Pancreas (tissue), 10 donors: ENCODE measurements around the gene FGF6. TPM values are rescaled to one million over a fixed set of nuclear protein-coding genes. Genes with fewer than 3 reads are reported as not detected.

Experiments used
- ATAC-seq, 4 donors: fragments of 200-7000 bp; cut with Tn5 transposase; one replicate each; pipeline versions ENCODE4 v1.8.0 to v1.9.1; 2020; ENCODE audit warnings: mild to moderate bottlenecking in 4 of 4, moderate library complexity in 4 of 4
- DNase-seq, 6 donors: peaks; one replicate each; pipeline ENCODE4 v3.0.0-alpha.2; 2020
- FAIRE-seq: peaks from 2 replicates; lab custom pipeline; 2012; peaks lifted over from hg19 to GRCh38; lab: Jason Lieb, UNC
- H3K27ac ChIP-seq, 4 donors: fragments of 200-600 bp; sonication (generic); 1 replicate in 3 of 4; 2 replicates in 1 of 4; pipeline versions ENCODE4 v1.5.0 to v1.8.0; 2020
- H3K27me3 ChIP-seq, 4 donors: fragments of 200-600 bp; one replicate each; pipeline ENCODE4 v1.8.0; 2021
- H3K36me3 ChIP-seq, 3 donors: fragments of 200-600 bp; sonication (generic) in 1 of 3; one replicate each; pipeline versions ENCODE4 v1.5.0 to v1.8.0; 2020 to 2021
- H3K4me1 ChIP-seq, 3 donors: fragments of 200-600 bp; one replicate each; pipeline ENCODE4 v1.8.0; 2021
- H3K4me3 ChIP-seq, 4 donors: fragments of 200-600 bp; sonication (generic) in 2 of 4; one replicate each; pipeline versions ENCODE4 v1.5.0 to v1.8.0; 2020 to 2021
- H3K9me3 ChIP-seq, 4 donors: fragments of 200-600 bp; one replicate each; pipeline ENCODE4 v1.8.0; 2021
- CTCF ChIP-seq, 4 donors: fragments of 200-600 bp; sonication (generic) in 3 of 4; IDR thresholded peaks; one replicate each; pipeline versions ENCODE4 v1.5.0 to v1.8.0; 2021; ENCODE audit warnings: antibody characterized with exemption in 4 of 4
- WGBS, 2 donors: extraction: QIAGEN DNeasy Blood & Tissue Kit; methylation state at CpG; one replicate each; pipeline ENCODE4 v1.1.7; 2013; 5-methylcytosine and 5-hydroxymethylcytosine counted together
- intact Hi-C, 3 donors: fragments of 100-400 bp; cut with DNase I; formaldehyde crosslinking; loops; one replicate each; pipeline versions ENCODE4 v1.11.1 to v1.14.2; 2022
- polyA plus RNA-seq, 2 donors: library from polyadenylated mRNA; stranded (reverse); fragments of 200-250 nt; gene quantifications; one replicate each; pipeline ENCODE4 v1.2.3, GENCODE V29; 2013
- total RNA-seq, 6 donors: library from RNA; stranded (reverse); fragmentation: NEBNext Ultra II Directional in 4 of 6; extraction: Animal tissue kit (Norgen Biotek cat#: 25700) in 4 of 6; gene quantifications; one replicate each; pipeline versions ENCODE4 v1.2.1 to v1.2.4, GENCODE V29; 2021 to 2023
- donor health status: healthy with polysubstance abuse.
- donor health status: DM: no; HTN: no; CAD: no; lungs with moderate emphysema.
- donor health status: DM: no; HTN: no; CAD: no.
- donor health status: control.
- donor health status: control.
- donor health status: Bipolar disorder and iron deficiency.
- donor health status: DM: yes; HTN: yes; CAD: no.
- donor health status: DM: no; HTN: no; CAD: no.
- donor health status: DM: no; HTN: no; CAD: no.
- donor health status: DM: yes; HTN: yes; CAD: no.

FGF6 gene
- total and polyA plus RNA-seq, 8 donors: not detected

- H3K9me3 ChIP-seq: no peaks in the 10 kb centered on the region
- no peak overlapping the region for H3K27ac ChIP-seq
- H3K36me3 ChIP-seq: no peaks in the 10 kb centered on the region
- H3K27me3 ChIP-seq: peaks cover 0 to 4% (median 0%) of the 10 kb centered on the region in 4 donors
- FAIRE-seq: no peak
- no peak for TF ChIP-seq CTCF (IDR thresholded peaks at IDR 0.05)
- H3K4me1 ChIP-seq: no peaks in the 10 kb centered on the region
- H3K4me3 ChIP-seq: no peak overlapping the region
- 64 to 66% methylated on average over 4 of the region's 4 CpGs for WGBS, 2 donors
- no peak for ATAC-seq
- no peak for DNase-seq
- intact Hi-C loops: no loop called here
These were observed 42.6 kb downstream of the FGF6 start for GRCh38 chr12:4402996-4403395.

GRCh38 chr12:4401117-4401516 is 44.5 kb downstream of the FGF6 start:
- Histone ChIP-seq H3K27me3 (peaks cover 0 to 4% (median 0%) of the 10 kb centered on the region in 4 donors), H3K9me3 (no peaks in the 10 kb centered on the region), H3K27ac (no peak overlapping the region), H3K4me1 (no peaks in the 10 kb centered on the region), H3K4me3 (no peak overlapping the region), H3K36me3 (no peaks in the 10 kb centered on the region)
- no peak for TF ChIP-seq CTCF (IDR thresholded peaks at IDR 0.05)
- FAIRE-seq: no peak
- intact Hi-C loops: no loop called here
- no peak for ATAC-seq
- 52 to 68% methylated on average over 3 of the region's 3 CpGs for WGBS, 2 donors
- DNase-seq: no peak

- no peak for DNase-seq
- ATAC-seq: no peak
- Histone ChIP-seq H3K9me3 (no peaks in the 10 kb centered on the region), H3K27ac (no peak overlapping the region), H3K4me3 (no peak overlapping the region), H3K27me3 (peaks cover 0 to 4% (median 0%) of the 10 kb centered on the region in 4 donors), H3K4me1 (no peaks in the 10 kb centered on the region), H3K36me3 (no peaks in the 10 kb centered on the region)
- FAIRE-seq: no peak
- TF ChIP-seq CTCF (IDR thresholded peaks at IDR 0.05): no peak
- 52 to 69% methylated on average over 2 of the region's 2 CpGs for WGBS, 2 donors
- intact Hi-C loops: no loop called here
These were observed 49.8 kb downstream of the FGF6 start for GRCh38 chr12:4395818-4396217.

GRCh38 chr12:4393211-4393610 is 52.4 kb downstream of the FGF6 start:
- intact Hi-C loops: no loop called here
- no peak overlapping the region for H3K4me3 ChIP-seq
- no peak overlapping the region for H3K27ac ChIP-seq
- H3K27me3 ChIP-seq: peaks cover 0 to 4% (median 0%) of the 10 kb centered on the region in 4 donors
- H3K9me3 ChIP-seq: no peaks in the 10 kb centered on the region
- 70% methylated on average over 5 of the region's 5 CpGs for WGBS, 2 donors
- TF ChIP-seq CTCF (IDR thresholded peaks at IDR 0.05): no peak
- H3K36me3 ChIP-seq: no peaks in the 10 kb centered on the region
- H3K4me1 ChIP-seq: no peaks in the 10 kb centered on the region
- ATAC-seq (no peak), FAIRE-seq (no peak), DNase-seq (no peak)

- peaks cover 0 to 4% (median 0%) of the 10 kb centered on the region in 4 donors for H3K27me3 ChIP-seq
- H3K4me3 ChIP-seq: no peak overlapping the region
- no peaks in the 10 kb centered on the region for H3K9me3 ChIP-seq
- intact Hi-C loops: no loop called here
- FAIRE-seq (no peak), DNase-seq (no peak), ATAC-seq (no peak)
- WGBS, 2 donors: 45 to 51% methylated on average over 15 of the region's 15 CpGs
- H3K27ac ChIP-seq: no peak overlapping the region
- TF ChIP-seq CTCF (IDR thresholded peaks at IDR 0.05): no peak
- H3K4me1 ChIP-seq: no peaks in the 10 kb centered on the region
- no peaks in the 10 kb centered on the region for H3K36me3 ChIP-seq
These were observed 53.3 kb downstream of the FGF6 start for GRCh38 chr12:4392223-4392742.
